ENCODE results near the gene MTX3. TPM values are rescaled to one million over a fixed set of nuclear protein-coding genes. Genes with fewer than 3 reads are reported as not detected.

Gene MTX3
- total RNA-seq, 1 experiment from 2014 or later = 7.1 TPM

- CTCF ChIA-PET = no interaction called here
These were observed 8.7 kb upstream of the MTX3 start for GRCh38 chr5:79999722-80000121.

GRCh38 chr5:79992891-79993657, 2.0 kb upstream of the MTX3 start:
- TF ChIP-seq EZH2phosphoT487 (IDR thresholded peaks at IDR 0.05; ENCODE audit: borderline replicate concordance, low read length) (no peak), CTCF (conservative IDR thresholded peaks at IDR 0.05; ENCODE audit: low read depth, low read length) (no peak), EZH2 (IDR thresholded peaks at IDR 0.05; ENCODE audit: low read length, unreplicated experiment) (no peak)
- POLR2A ChIA-PET (ENCODE audit: unreplicated experiment) = no interaction called here

More at GRCh38 chr5:79999722-80000121, 8.7 kb upstream of the MTX3 start:
- no peaks in the 10 kb centered on the region for H4K20me1 ChIP-seq (ENCODE audit: low read length)
- no peaks in the 10 kb centered on the region for H3F3A ChIP-seq (ENCODE audit: low read length, unreplicated experiment)
- intact Hi-C loops (cut with micrococcal nuclease) = loop anchor here (10.0 kb wide), 1 partner anchor 75 kb away; no protein-coding TSS in a partner anchor
- no peak overlapping the region for H3K9ac ChIP-seq (ENCODE audit: low read length)
- no peak for DNase-seq
- H3K4me1 ChIP-seq (ENCODE audit: insufficient read depth, low read length) = peaks cover 5% of the 10 kb centered on the region; the same call in 1 of the 2 replicates
- H3K27ac ChIP-seq (ENCODE audit: low read length) = no peak overlapping the region
- H3K79me2 ChIP-seq (ENCODE audit: low read length) = no peaks in the 10 kb centered on the region
- H3K9me2 ChIP-seq (replicated peaks; ENCODE audit: low read length) = no peaks in the 10 kb centered on the region
- no peaks in the 10 kb centered on the region for H3K9me3 ChIP-seq (ENCODE audit: low read length)
- no TSS peak for BruUV-seq (replicated peaks)
- TF ChIP-seq CTCF (conservative IDR thresholded peaks at IDR 0.05; ENCODE audit: low read depth, low read length) (no peak), EZH2phosphoT487 (IDR thresholded peaks at IDR 0.05; ENCODE audit: borderline replicate concordance, low read length) (no peak), EZH2 (IDR thresholded peaks at IDR 0.05; ENCODE audit: low read length, unreplicated experiment) (no peak)
- no peaks in the 10 kb centered on the region for H3K27me3 ChIP-seq (ENCODE audit: low read length)
- H3K36me3 ChIP-seq (ENCODE audit: low read depth, low read length) = no peaks in the 10 kb centered on the region
- H3K4me3 ChIP-seq (ENCODE audit: low read length) = no peak overlapping the region
- POLR2A ChIA-PET (ENCODE audit: unreplicated experiment) = no interaction called here
- no peak for ATAC-seq
- no peak overlapping the region for H3K4me2 ChIP-seq (ENCODE audit: low read length)
- no peak overlapping the region for H2AFZ ChIP-seq (ENCODE audit: low read length)

DNA sequence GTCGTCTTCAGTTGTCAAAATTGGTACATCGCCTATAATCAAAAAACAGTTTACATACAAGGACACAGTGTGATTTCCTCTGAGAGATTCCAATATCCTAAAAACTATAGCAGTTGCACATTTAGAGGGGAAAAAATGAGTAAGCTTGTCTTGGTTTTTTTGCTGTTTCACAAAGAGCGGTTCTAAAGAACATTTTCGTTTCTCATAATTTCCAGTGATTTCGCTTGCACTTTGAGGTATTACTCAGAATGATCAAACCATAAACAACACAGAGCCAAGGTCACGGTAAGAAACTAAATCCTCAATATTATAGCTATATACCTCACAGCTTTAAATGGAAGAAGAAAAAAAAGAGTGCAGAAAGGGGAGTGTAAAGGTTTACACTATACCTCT, 861 bp downstream of the MTX3 start:
- H2AFZ ChIP-seq (ENCODE audit: low read length) = peak overlapping the region; percentile 99

More at GRCh38 chr5:79992891-79993657, 2.0 kb upstream of the MTX3 start:
- H3K9ac ChIP-seq (ENCODE audit: low read length) = no peak overlapping the region
- no peak overlapping the region for H3K27ac ChIP-seq (ENCODE audit: low read length)
- H3K4me2 ChIP-seq (ENCODE audit: low read length) = no peak overlapping the region
- no peaks in the 10 kb centered on the region for H3K9me3 ChIP-seq (ENCODE audit: low read length)
- H3K4me3 ChIP-seq (ENCODE audit: low read length) = no peak overlapping the region
- H3K36me3 ChIP-seq (ENCODE audit: low read depth, low read length) = peaks cover 3% of the 10 kb centered on the region
- intact Hi-C loops (cut with micrococcal nuclease) = no loop called here
- ATAC-seq = no peak
- H3K27me3 ChIP-seq (ENCODE audit: low read length) = no peaks in the 10 kb centered on the region
- no peak for DNase-seq
- BruUV-seq (replicated peaks) = no TSS peak
- CTCF ChIA-PET = no interaction called here
- no peaks in the 10 kb centered on the region for H4K20me1 ChIP-seq (ENCODE audit: low read length)
- H2AFZ ChIP-seq (ENCODE audit: low read length) = no peak overlapping the region
- no peaks in the 10 kb centered on the region for H3F3A ChIP-seq (ENCODE audit: low read length, unreplicated experiment)
- H3K79me2 ChIP-seq (ENCODE audit: low read length) = peaks cover 21% of the 10 kb centered on the region
- no peaks in the 10 kb centered on the region for H3K9me2 ChIP-seq (replicated peaks; ENCODE audit: low read length)
- H3K4me1 ChIP-seq (ENCODE audit: insufficient read depth, low read length) = peaks cover 21% of the 10 kb centered on the region

More for the DNA sequence above, 861 bp downstream of the MTX3 start:
- Histone ChIP-seq H3K36me3 (ENCODE audit: low read depth, low read length) (peaks cover 6% of the 10 kb centered on the region), H3K27ac (ENCODE audit: low read length) (peak overlapping the region; percentile 68; the same call in 1 of the 2 replicates), H3K9me3 (ENCODE audit: low read length) (no peaks in the 10 kb centered on the region), H4K20me1 (ENCODE audit: low read length) (no peaks in the 10 kb centered on the region), H3K4me3 (ENCODE audit: low read length) (peak overlapping the region; percentile 100), H3K27me3 (ENCODE audit: low read length) (no peaks in the 10 kb centered on the region), H3K79me2 (ENCODE audit: low read length) (peaks cover 21% of the 10 kb centered on the region), H3K9ac (ENCODE audit: low read length) (peak overlapping the region; percentile 94), H3F3A (ENCODE audit: low read length, unreplicated experiment) (no peaks in the 10 kb centered on the region), H3K9me2 (replicated peaks; ENCODE audit: low read length) (no peaks in the 10 kb centered on the region), H3K4me1 (ENCODE audit: insufficient read depth, low read length) (peaks cover 16% of the 10 kb centered on the region), H3K4me2 (ENCODE audit: low read length) (peak overlapping the region; percentile 93)
- DNase-seq (peak; percentile 1), ATAC-seq (peak; percentile 10; the same call in 1 of the 2 replicates)
- BruUV-seq (replicated peaks) = TSS peak; percentile 54
- CTCF ChIA-PET = interaction anchor here (0.8 kb wide), 1 partner anchor 93 kb away, joined by 3 read pairs; no protein-coding TSS in a partner anchor
- POLR2A ChIA-PET (ENCODE audit: unreplicated experiment) = no interaction called here
- TF ChIP-seq EZH2phosphoT487 (IDR thresholded peaks at IDR 0.05; ENCODE audit: borderline replicate concordance, low read length) (no peak), EZH2 (IDR thresholded peaks at IDR 0.05; ENCODE audit: low read length, unreplicated experiment) (no peak), CTCF (conservative IDR thresholded peaks at IDR 0.05; ENCODE audit: low read depth, low read length) (no peak)
- intact Hi-C loops (cut with micrococcal nuclease) = no loop called here

Measured in PC-3 (cell line).